GM21528 (cell line): ENCODE data around the gene HHAT.

Experiments
- ATAC-seq: cut with Tn5 transposase; IDR thresholded peaks from one replicate; pipeline ENCODE4 v1.9.1; 2021; ENCODE audit warnings: mild to moderate bottlenecking, moderate library complexity; ENCODE audit not compliant: unreplicated experiment, low FRiP score

HHAT gene

DNA sequence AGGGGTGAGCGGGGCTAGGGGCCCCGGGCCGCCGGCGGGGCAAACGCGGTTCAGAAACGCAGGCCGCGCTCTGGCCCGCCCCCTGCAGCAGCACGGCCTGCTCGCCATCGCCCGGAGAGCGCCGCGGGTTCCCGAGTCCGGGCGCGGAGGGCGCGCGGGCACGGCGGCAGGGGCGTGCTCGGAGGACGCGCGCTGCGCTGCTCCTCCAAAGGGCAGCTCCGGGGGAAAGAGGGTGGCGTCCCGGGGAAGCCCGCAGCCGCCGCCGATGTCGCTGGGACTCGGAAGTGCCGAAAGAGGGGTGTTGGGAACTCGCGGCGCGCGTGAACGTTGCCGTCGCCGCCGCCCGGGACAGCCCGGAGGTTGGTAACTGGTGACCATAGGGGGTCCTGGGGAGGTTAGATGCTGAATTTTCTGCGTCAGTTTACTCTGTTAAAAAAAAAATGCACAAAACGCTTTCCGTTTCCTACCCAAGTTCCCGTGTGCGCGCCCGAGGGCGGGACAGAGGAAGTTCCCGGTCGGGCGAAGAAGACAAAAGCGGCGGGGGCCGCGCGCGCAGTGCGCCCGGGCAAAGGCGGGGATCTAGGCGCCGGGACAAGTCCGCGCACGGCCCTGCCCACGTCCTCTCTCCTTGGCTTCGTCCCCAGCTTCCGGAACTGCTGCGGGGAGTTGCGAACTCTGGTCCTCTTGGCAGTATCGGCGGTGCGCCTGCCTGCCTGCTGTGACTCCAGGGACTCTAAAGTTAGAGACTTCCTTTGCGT lies at the start of gene HHAT:
Gene HHAT, plus strand, starts transcription at position 157 of the 758 bp plus-strand sequence. CDS start 20,074 bp downstream, outside the sequence.
- peak; percentile 64 for ATAC-seq

DNA sequence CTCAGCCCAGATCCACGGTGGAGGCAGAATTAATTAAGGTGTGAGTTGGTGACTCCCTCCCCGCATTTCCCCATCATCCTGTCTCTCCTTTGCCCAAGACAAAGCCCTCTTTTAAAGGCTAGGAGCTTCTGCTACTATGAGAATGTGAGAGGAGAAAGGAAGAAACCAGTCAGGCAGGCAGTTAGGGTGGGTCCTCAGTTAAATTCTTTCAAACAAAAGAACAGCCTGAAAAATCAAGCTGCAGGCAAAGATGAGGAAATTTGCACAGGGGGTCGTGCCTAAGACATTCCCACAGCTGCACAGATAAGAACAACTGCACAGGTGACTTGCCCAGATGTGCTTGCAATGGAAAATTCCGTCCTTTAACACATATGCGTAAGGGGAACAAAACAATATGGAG lies 48.5 kb upstream of the HHAT start:
- no peak for ATAC-seq

GRCh38 chr1:210288116-210288515 lies 40.6 kb upstream of the HHAT start:
- ATAC-seq = no peak

GRCh38 chr1:210289248-210289647 lies 39.5 kb upstream of the HHAT start:
- no peak for ATAC-seq

DNA sequence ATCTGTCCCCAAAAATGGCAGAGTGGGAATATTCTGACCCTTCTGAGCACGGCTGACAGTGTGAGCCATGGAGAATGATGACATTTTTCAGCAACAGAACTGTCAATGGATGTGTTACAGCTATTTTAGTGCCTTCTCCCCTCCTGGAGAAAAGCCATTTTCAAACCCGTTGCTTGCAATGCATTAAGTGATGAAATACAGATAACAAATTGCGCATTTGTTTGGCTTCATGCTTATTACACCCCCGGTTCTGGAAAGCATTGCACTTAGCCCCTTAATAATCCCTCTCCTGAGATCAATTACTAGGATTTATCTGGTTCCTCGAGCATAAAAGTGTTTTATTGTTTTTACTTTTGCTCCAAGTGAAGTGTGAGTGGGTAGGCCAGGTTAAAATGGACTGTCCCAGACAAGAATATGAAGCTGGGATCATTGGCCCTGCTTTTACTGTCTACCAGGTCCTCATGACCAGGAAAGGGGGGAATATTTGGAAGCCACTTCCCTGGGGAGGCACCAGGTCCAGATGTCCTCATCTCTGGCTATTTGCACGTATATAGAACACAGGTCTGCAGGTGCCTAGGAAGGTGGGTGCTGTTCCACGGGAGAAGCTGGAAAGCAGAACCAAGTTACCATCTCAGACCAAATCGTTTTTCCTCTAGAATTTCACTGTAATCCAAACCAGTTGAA lies 37.5 kb upstream of the HHAT start:
- no peak for ATAC-seq

GRCh38 chr1:210291786-210292230 lies 36.9 kb upstream of the HHAT start:
- no peak for ATAC-seq

DNA sequence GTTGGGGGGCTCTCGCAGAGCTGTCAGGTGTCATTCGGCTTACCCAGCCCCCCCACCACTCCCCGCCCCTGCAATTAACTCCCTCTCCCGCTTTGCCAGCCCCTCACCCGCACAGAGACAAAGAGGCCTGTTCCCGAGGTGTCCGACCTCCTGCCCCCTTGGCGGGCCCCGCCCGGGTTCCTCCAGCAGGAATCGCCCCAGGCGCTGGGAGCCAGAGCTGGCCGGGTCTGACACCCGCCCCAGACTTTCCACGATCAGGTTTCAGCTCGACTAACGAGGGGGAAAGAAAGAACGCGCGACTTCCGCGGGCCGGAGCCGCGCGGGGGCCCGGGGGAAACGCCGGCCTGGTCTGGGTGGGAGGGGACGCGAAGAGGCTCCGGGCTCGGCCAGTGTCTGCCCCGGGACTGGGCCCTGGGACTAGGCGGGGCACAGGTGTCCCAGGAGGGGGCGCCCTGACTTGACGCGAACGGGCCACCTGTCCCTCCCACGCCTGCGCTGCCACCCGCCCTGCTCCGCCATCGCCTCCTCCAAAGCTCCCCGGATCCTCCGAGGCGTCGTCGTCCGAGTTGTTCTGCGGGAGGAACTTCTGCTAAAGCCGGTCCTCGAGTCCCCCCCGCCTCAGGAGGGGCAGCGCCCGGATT lies 36.4 kb upstream of the HHAT start:
- peak; percentile 82 for ATAC-seq

- ATAC-seq = no peak
Measured at GRCh38 chr1:210293171-210293607, 35.5 kb upstream of the HHAT start.

- ATAC-seq = no peak
Measured at GRCh38 chr1:210294999-210295745, 33.5 kb upstream of the HHAT start.

DNA sequence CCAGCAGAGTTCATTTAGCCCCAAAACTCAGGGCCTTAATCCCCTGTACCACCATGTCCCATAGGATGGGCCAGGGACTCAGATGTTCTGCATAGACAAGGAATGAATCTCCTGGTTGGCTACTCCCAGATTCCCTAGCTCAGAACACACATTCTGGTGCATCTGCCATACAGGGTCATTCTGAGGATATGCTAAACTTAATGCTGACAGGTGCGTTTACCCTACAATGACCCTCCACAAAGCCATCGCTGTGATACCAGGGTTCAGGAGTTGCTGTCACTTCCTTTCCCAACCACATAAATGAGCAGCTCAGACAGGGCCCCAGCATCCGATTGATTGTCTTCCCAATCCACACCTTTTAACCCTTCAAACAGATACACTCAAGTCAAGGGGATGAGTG lies 32.0 kb upstream of the HHAT start:
- no peak for ATAC-seq

DNA sequence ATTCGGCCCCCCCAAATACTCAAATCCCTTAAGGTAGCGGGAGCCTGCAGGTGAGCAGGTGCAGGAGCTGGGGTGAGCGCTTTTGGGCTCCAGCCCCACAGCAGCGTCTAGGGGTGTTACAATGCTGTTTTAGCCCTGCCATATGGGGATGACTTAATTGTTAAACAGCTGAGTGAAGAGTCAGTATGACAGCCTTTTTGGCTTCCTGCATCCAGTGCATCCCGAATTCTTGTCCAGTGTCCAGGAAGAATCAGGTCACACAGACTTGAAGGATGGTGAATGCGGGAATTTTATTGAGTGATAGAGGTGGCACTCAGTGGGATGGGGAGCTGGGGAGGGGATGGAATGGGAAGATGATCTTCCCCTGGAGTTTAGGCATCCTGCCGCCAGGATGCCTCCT lies 30.4 kb upstream of the HHAT start:
- ATAC-seq = no peak

GRCh38 chr1:210298936-210299335 lies 29.8 kb upstream of the HHAT start:
- no peak for ATAC-seq

GRCh38 chr1:210299501-210299900 lies 29.2 kb upstream of the HHAT start:
- ATAC-seq = no peak

GRCh38 chr1:210300923-210301614 lies 27.6 kb upstream of the HHAT start:
- ATAC-seq = no peak

GRCh38 chr1:210301615-210302000 lies 27.1 kb upstream of the HHAT start:
- ATAC-seq = no peak

DNA sequence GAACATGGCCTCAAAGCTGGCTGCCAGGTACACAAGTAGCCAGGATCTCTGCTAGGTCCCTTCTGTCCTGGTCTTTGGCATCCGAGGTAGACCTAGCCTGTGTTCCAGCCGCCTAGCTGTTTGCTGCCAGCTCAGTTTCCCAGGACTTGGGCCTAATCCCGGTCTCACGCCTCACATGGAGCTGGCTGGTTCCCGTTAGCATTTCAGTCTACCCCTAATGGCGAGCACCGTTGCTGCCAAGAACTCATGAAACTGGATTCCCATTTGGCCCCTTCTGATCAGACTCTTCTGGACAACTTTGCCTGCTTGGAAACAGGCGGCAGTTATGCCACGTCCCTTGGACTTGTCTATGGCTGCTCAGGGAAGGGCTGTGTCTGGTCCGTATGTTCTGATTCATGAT lies 26.2 kb upstream of the HHAT start:
- no peak for ATAC-seq

DNA sequence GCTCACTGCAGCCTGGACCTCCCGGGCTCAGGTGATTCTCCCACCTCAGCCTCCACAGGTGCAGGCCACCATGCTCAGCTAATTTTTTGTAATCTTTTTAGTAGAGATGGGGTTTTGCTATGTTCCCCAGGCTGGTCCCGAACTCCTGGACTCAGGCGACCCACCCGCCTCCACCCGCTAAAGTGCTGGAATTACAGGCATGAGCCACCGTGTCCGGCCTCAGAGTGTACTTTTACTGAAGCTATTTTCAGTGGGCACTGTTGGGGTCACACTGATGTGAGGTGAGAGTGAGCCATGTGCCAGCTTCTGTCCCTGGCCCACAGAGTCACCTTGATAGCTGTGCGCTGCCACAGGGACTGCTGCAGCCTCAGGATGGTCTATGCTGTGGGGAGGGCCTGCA lies 25.3 kb upstream of the HHAT start:
- ATAC-seq = no peak

DNA sequence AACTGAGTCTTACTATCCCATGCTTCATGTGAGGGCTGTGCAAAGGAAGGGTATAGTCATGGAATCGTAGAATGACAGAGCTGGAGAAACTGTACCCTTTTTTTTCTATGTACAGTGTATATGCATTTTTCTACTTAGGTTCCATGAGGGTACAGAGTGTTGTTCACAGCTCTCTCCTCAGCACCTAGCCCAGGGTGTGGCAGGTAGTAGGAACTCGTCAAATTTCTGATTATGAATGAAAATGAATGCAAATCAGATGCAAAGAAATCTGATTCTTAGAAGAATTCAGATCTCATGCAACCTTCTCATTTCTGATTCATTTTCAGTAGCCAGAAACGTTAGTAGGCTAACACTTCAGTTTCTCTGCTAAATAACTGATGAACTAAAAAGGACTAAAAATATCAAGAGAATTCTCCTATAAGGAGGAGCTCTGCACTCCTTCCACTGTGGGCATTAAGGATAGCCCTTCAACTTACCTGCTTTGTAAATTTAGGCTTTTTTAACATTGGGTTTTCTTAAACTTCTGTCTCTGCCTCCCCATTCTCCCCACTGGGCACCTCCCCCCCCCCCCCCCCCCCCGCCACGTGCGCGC lies 18.0 kb upstream of the HHAT start:
- peak; percentile 18 for ATAC-seq

- no peak for ATAC-seq
Measured at GRCh38 chr1:210311726-210312493, 16.8 kb upstream of the HHAT start.
